Cardiac muscle cell (in vitro differentiated cells and primary cell): Measurements from ENCODE around the gene ARHGEF26. TPM values are rescaled to one million over a fixed set of nuclear protein-coding genes. Genes with fewer than 3 reads are reported as not detected.

Source experiments
- DNase-seq, 2 donors: peaks; one replicate each; pipeline versions ENCODE4 v3.0.0 to v3.0.0-alpha.2; 2010 to 2017; ENCODE audit warnings: low read depth in 1 of 2, low spot score in 1 of 2
- H3K27ac ChIP-seq: fragments of 200-600 bp; sonication (generic); 2 replicates; pipeline ENCODE4 v1.5.1; 2016
- H3K27me3 ChIP-seq: fragments of 200-600 bp; sonication (generic); 2 replicates; pipeline ENCODE4 v1.6.0; 2016; ENCODE audit warnings: control low read depth
- H3K36me3 ChIP-seq: fragments of 200-600 bp; sonication (generic); 2 replicates; pipeline ENCODE4 v1.5.1; 2016; ENCODE audit warnings: control low read depth
- H3K4me1 ChIP-seq: fragments of 200-600 bp; sonication (generic); 2 replicates; pipeline ENCODE4 v1.8.1; 2017; ENCODE audit warnings: low read depth, mild to moderate bottlenecking, mixed run types
- H3K4me3 ChIP-seq: fragments of 200-600 bp; sonication (generic); 2 replicates; pipeline ENCODE4 v1.5.1; 2016; ENCODE audit warnings: mild to moderate bottlenecking
- H3K9me3 ChIP-seq: fragments of 200-600 bp; sonication (generic); 2 replicates; pipeline ENCODE4 v1.5.1; 2017; ENCODE audit warnings: low read depth, mild to moderate bottlenecking, control low read depth
- CTCF ChIP-seq: IDR thresholded peaks from 2 replicates; pipeline ENCODE4 v1.5.1; 2012; ENCODE audit warnings: low read depth, mild to moderate bottlenecking, low read length
- polyA plus RNA-seq: library from polyadenylated mRNA; unstranded; fragments of >200 nt; fragmentation: Nextera tagmentation; extraction: Ambion mirVana; gene quantifications from 2 replicates; pipeline ENCODE4 v1.2.1, GENCODE V29; 2016
- total RNA-seq: library from RNA; depleted of rRNA; stranded (reverse); fragments of >200 nt; gene quantifications from 2 replicates; pipeline ENCODE4 v1.2.3, GENCODE V29; 2016

Gene ARHGEF26
- total and polyA plus RNA-seq, 2 experiments from 2014 or later = 3.4 to 4.2 TPM

GRCh38 chr3:154125378-154126030 is 4.3 kb downstream of the ARHGEF26 start:
- H3K4me1 ChIP-seq = peaks cover 6% of the 10 kb centered on the region
- no peaks in the 10 kb centered on the region for H3K9me3 ChIP-seq
- no peak overlapping the region for H3K4me3 ChIP-seq
- no peak overlapping the region for H3K27ac ChIP-seq
- TF ChIP-seq CTCF = no peak
- no peaks in the 10 kb centered on the region for H3K36me3 ChIP-seq
- no peak for DNase-seq
- peaks cover 13% of the 10 kb centered on the region for H3K27me3 ChIP-seq

- H3K4me1 ChIP-seq = peaks cover 6% of the 10 kb centered on the region
- H3K27ac ChIP-seq = no peak overlapping the region
- no peaks in the 10 kb centered on the region for H3K36me3 ChIP-seq
- peaks cover 10% of the 10 kb centered on the region for H3K27me3 ChIP-seq
- no peak for DNase-seq
- no peak for TF ChIP-seq CTCF
- no peaks in the 10 kb centered on the region for H3K9me3 ChIP-seq
- no peak overlapping the region for H3K4me3 ChIP-seq
Measured at GRCh38 chr3:154126651-154127050, 5.5 kb downstream of the ARHGEF26 start.

GRCh38 chr3:154129625-154130024 is 8.4 kb downstream of the ARHGEF26 start:
- TF ChIP-seq CTCF = no peak
- H3K27me3 ChIP-seq = no peaks in the 10 kb centered on the region
- H3K36me3 ChIP-seq = no peaks in the 10 kb centered on the region
- no peak overlapping the region for H3K4me3 ChIP-seq
- DNase-seq = peak in 1 of 2 donors; percentile 60
- H3K9me3 ChIP-seq = no peaks in the 10 kb centered on the region
- no peak overlapping the region for H3K27ac ChIP-seq
- no peaks in the 10 kb centered on the region for H3K4me1 ChIP-seq

GRCh38 chr3:154130540-154130939 is 9.3 kb downstream of the ARHGEF26 start:
- no peak for TF ChIP-seq CTCF

GRCh38 chr3:154131830-154132229 is 10.6 kb downstream of the ARHGEF26 start:
- Histone ChIP-seq H3K27ac (no peak overlapping the region), H3K4me3 (no peak overlapping the region), H3K4me1 (no peaks in the 10 kb centered on the region), H3K27me3 (no peaks in the 10 kb centered on the region), H3K36me3 (no peaks in the 10 kb centered on the region), H3K9me3 (no peaks in the 10 kb centered on the region)
- TF ChIP-seq CTCF = no peak
- no peak for DNase-seq

More at GRCh38 chr3:154130540-154130939, 9.3 kb downstream of the ARHGEF26 start:
- DNase-seq = no peak
- Histone ChIP-seq H3K9me3 (no peaks in the 10 kb centered on the region), H3K36me3 (no peaks in the 10 kb centered on the region), H3K27ac (no peak overlapping the region), H3K4me1 (no peaks in the 10 kb centered on the region), H3K4me3 (no peak overlapping the region), H3K27me3 (no peaks in the 10 kb centered on the region)
